Omental fat pad (tissue), 4 donors: ENCODE measurements around the gene CYTH3. TPM values are rescaled to one million over a fixed set of nuclear protein-coding genes. Genes with fewer than 3 reads are reported as not detected.

Experiments used
- ATAC-seq: fragments of 150-250 bp; one replicate; pipeline ENCODE4 v1.9.1; 2016; ENCODE audit warnings: mild to moderate bottlenecking, moderate library complexity; ENCODE audit not compliant: low FRiP score
- DNase-seq: peaks from one replicate; pipeline ENCODE4 v3.0.0-alpha.2; 2019; ENCODE audit warnings: low spot score
- total RNA-seq, 4 donors: library from RNA; depleted of rRNA; stranded (reverse); fragments of >200 nt; gene quantifications; one replicate each; pipeline ENCODE4 v1.1.0, GENCODE V29; 2016
- TF ChIP-seq, protein P1 (sequence below), 3 donors: fragments of 450-650 bp; IDR thresholded peaks; one replicate each; pipeline ENCODE4 v1.5.1; 2016 to 2017; ENCODE audit warnings: antibody characterized with exemption in 3 of 3, mild to moderate bottlenecking in 3 of 3, moderate library complexity in 2 of 3

CYTH3 gene
- total RNA-seq: 10 to 100 TPM; 34.2 to 87.0 (median 60.2) TPM

GRCh38 chr7:6272481-6273323 is at the start of gene CYTH3:
CYTH3 (minus strand) TSS chr7:6272624; CDS start chr7:6272507, 117 bp downstream.
- ATAC-seq (peak; percentile 92), DNase-seq (peak; percentile 37)
- TF ChIP-seq, protein P1, sequence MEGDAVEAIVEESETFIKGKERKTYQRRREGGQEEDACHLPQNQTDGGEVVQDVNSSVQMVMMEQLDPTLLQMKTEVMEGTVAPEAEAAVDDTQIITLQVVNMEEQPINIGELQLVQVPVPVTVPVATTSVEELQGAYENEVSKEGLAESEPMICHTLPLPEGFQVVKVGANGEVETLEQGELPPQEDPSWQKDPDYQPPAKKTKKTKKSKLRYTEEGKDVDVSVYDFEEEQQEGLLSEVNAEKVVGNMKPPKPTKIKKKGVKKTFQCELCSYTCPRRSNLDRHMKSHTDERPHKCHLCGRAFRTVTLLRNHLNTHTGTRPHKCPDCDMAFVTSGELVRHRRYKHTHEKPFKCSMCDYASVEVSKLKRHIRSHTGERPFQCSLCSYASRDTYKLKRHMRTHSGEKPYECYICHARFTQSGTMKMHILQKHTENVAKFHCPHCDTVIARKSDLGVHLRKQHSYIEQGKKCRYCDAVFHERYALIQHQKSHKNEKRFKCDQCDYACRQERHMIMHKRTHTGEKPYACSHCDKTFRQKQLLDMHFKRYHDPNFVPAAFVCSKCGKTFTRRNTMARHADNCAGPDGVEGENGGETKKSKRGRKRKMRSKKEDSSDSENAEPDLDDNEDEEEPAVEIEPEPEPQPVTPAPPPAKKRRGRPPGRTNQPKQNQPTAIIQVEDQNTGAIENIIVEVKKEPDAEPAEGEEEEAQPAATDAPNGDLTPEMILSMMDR (IDR thresholded peaks at IDR 0.05): no peak

DNA sequence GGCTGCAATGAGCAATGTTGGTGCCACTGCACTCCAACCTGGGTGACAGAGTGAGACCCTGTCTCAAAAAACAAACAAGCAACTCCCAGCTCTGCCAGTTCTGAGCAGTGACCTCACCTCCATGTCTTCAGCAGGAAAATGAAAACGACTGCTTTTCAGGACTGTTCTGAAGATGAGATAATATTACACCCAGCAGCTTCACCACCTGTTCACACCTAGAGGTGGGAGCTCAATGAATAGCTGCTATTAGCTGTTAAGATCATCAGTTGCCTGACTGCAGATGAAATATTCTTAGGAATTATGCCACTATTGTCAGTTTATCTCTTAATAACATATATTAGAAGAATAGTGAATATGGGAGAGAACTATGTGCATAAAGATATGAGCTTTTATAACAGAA is 48.4 kb upstream of the CYTH3 start:
- TF ChIP-seq, protein P1 (IDR thresholded peaks at IDR 0.05): no peak

DNA sequence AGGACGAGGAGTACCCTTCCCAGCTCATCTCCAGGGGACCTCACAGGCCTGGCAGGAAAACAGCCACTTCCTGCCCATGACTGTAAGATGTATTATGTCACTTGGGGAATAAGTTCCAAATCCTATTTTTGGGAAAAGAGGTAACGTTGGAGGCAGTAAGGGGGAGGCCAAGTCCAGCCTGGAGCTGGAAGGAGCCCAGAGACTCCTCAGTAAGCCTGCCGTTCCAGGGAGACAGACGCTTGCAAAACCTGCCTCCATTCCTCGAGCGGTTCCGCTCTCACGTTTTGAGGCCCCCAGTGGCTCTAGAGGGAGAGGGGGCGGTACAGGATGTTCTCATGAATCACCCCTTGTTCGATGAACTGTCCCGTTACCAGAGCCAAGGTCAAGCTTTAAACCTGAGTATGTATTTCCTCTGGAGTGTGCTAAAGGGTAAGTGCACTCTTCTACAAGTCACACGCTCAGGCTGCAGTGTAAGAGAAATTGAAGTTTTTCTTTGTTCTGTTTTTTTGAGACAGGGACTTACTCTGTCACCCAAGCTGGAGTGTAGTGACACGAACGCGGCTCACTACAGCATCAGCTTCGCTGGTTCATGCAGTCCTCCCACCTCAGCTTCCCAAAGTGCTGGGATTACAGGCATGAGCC is 45.5 kb upstream of the CYTH3 start:
- peak; percentile 67 for ATAC-seq
- TF ChIP-seq, protein P1 (IDR thresholded peaks at IDR 0.05): no peak

More for the DNA sequence above, 48.4 kb upstream of the CYTH3 start:
- ATAC-seq (no peak), DNase-seq (no peak)

GRCh38 chr7:6316226-6316625 is 43.8 kb upstream of the CYTH3 start:
- TF ChIP-seq, protein P1 (IDR thresholded peaks at IDR 0.05): no peak
- no peak for DNase-seq
- ATAC-seq: no peak

More for the DNA sequence above, 45.5 kb upstream of the CYTH3 start:
- DNase-seq: peak; percentile 25

- DNase-seq: no peak
- TF ChIP-seq, protein P1 (IDR thresholded peaks at IDR 0.05): no peak
- no peak for ATAC-seq
Measured at GRCh38 chr7:6315746-6316145, 43.3 kb upstream of the CYTH3 start.

DNA sequence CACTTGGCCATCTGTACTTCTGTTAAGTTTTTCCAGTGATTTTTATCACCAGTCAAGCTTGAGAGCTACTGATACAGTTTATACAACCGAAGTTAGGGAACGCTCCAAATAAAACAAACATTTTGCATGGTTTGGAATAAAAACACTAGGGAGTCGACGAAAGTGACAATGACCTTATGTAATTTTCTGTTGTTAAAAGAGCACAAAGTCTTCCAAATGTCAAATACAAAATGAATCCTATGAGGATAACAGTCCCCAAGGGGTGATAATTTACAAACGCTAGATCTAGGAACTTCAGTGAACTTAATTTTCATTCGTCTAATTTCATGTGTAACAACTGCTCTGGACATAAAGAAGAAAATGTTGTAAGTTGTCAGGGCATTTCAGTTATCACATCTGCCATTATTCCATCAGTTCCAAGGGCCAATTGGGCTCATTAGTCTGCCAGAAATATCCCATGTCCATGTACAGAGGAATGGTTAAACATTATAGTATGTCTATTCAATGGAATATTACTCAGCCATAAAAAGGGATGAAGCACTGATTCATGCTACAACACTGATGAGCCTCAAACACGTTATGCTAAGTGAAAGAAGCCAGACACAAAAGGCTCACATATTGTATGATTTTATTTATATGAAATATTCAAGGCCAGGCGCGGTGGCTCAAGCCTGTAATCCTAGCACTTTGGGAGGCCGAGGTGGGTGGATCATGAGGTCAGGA is 38.0 kb upstream of the CYTH3 start:
- DNase-seq: no peak
- TF ChIP-seq, protein P1 (IDR thresholded peaks at IDR 0.05): no peak
- ATAC-seq: no peak
